ENCODE measurements around the gene GPHB5.
"Not testable (repeated sequence)": the region's sequence is repeated elsewhere in the genome, so short reads cannot be mapped to it uniquely, and the experiment has no call there.

Gene GPHB5

GRCh38 chr14:63279933-63280332 lies 38.8 kb downstream of the GPHB5 start:
- not testable (repeated sequence) for H3K23ac ChIP-seq (ENCODE audit: low read length); H3K27ac ChIP-seq (ENCODE audit: low read depth, low read length); H2BK12ac ChIP-seq (ENCODE audit: low read length); H2AK5ac ChIP-seq (ENCODE audit: low read length); H4K8ac ChIP-seq (ENCODE audit: low read depth, low read length); H3K79me2 ChIP-seq (ENCODE audit: control insufficient read depth, insufficient read depth, low read length, poor library complexity); H3K4ac ChIP-seq (ENCODE audit: low read depth, low read length); H3K18ac ChIP-seq (ENCODE audit: low read length); H2BK120ac ChIP-seq (ENCODE audit: insufficient read depth, low read length, poor library complexity); H3K27me3 ChIP-seq (ENCODE audit: insufficient read depth, low read length); H3K14ac ChIP-seq (ENCODE audit: low read length); H3K4me3 ChIP-seq (ENCODE audit: low read depth, low read length); H3K9ac ChIP-seq (ENCODE audit: low read length); H4K12ac ChIP-seq (ENCODE audit: low read depth, low read length); H3K4me1 ChIP-seq (ENCODE audit: control insufficient read depth in 1 of 2, insufficient read depth in 2 of 2, low read length in 2 of 2); H3K79me1 ChIP-seq (ENCODE audit: low read length); DNase-seq; H2AFZ ChIP-seq (ENCODE audit: insufficient read depth, low read length, poor library complexity); H3K9me3 ChIP-seq (ENCODE audit: insufficient read depth, low read depth, low read length); H2BK5ac ChIP-seq (ENCODE audit: low read depth, low read length, poor library complexity); H3K4me2 ChIP-seq (ENCODE audit: low read length); H3K36me3 ChIP-seq (ENCODE audit: control insufficient read depth in 1 of 2, insufficient read depth in 2 of 2, low read length in 2 of 2); H4K91ac ChIP-seq (ENCODE audit: low read depth, low read length)
- no CpG with 5 or more reads among the region's 4 CpGs for WGBS (ENCODE audit: extremely low coverage, insufficient coverage, insufficient read length)

GRCh38 chr14:63277591-63278183 lies 41.0 kb downstream of the GPHB5 start:
- no peak overlapping the region for H2BK5ac ChIP-seq (ENCODE audit: low read depth, low read length, poor library complexity)
- DNase-seq = no peak
- no peak overlapping the region for H3K4me2 ChIP-seq (ENCODE audit: low read length)
- no peak overlapping the region for H3K4ac ChIP-seq (ENCODE audit: low read depth, low read length)
- no peak overlapping the region for H4K91ac ChIP-seq (ENCODE audit: low read depth, low read length)
- no peaks in the 10 kb centered on the region for H3K9me3 ChIP-seq (ENCODE audit: insufficient read depth, low read depth, low read length)
- H3K36me3 ChIP-seq (ENCODE audit: control insufficient read depth in 1 of 2, insufficient read depth in 2 of 2, low read length in 2 of 2) = no peaks in the 10 kb centered on the region
- no peak overlapping the region for H3K4me3 ChIP-seq (ENCODE audit: low read depth, low read length)
- H2BK120ac ChIP-seq (ENCODE audit: insufficient read depth, low read length, poor library complexity) = no peak overlapping the region
- no peak overlapping the region for H3K18ac ChIP-seq (ENCODE audit: low read length)
- H3K79me1 ChIP-seq (ENCODE audit: low read length) = no peaks in the 10 kb centered on the region
- H3K9ac ChIP-seq (ENCODE audit: low read length) = no peak overlapping the region
- H3K27ac ChIP-seq (ENCODE audit: low read depth, low read length) = no peak overlapping the region
- no peak overlapping the region for H4K12ac ChIP-seq (ENCODE audit: low read depth, low read length)
- H2AFZ ChIP-seq (ENCODE audit: insufficient read depth, low read length, poor library complexity) = no peak overlapping the region
- H3K27me3 ChIP-seq (ENCODE audit: insufficient read depth, low read length) = no peaks in the 10 kb centered on the region
- no peak overlapping the region for H4K8ac ChIP-seq (ENCODE audit: low read depth, low read length)
- H3K14ac ChIP-seq (ENCODE audit: low read length) = no peak overlapping the region
- H3K4me1 ChIP-seq (ENCODE audit: control insufficient read depth in 1 of 2, insufficient read depth in 2 of 2, low read length in 2 of 2) = peaks cover 0 to 2% of the 10 kb centered on the region in 2 experiments
- H2BK12ac ChIP-seq (ENCODE audit: low read length) = no peak overlapping the region
- no peaks in the 10 kb centered on the region for H3K79me2 ChIP-seq (ENCODE audit: control insufficient read depth, insufficient read depth, low read length, poor library complexity)
- WGBS (ENCODE audit: extremely low coverage, insufficient coverage, insufficient read length) = no CpG with 5 or more reads among the region's 2 CpGs
- H3K23ac ChIP-seq (ENCODE audit: low read length) = no peak overlapping the region
- H2AK5ac ChIP-seq (ENCODE audit: low read length) = no peak overlapping the region

- Histone ChIP-seq H2AK5ac (ENCODE audit: low read length) (no peak overlapping the region), H3K4me2 (ENCODE audit: low read length) (no peak overlapping the region), H4K91ac (ENCODE audit: low read depth, low read length) (no peak overlapping the region), H2AFZ (ENCODE audit: insufficient read depth, low read length, poor library complexity) (no peak overlapping the region), H2BK120ac (ENCODE audit: insufficient read depth, low read length, poor library complexity) (no peak overlapping the region), H4K8ac (ENCODE audit: low read depth, low read length) (no peak overlapping the region), H3K36me3 (ENCODE audit: control insufficient read depth in 1 of 2, insufficient read depth in 2 of 2, low read length in 2 of 2) (no peaks in the 10 kb centered on the region), H3K14ac (ENCODE audit: low read length) (no peak overlapping the region), H3K9me3 (ENCODE audit: insufficient read depth, low read depth, low read length) (no peaks in the 10 kb centered on the region), H3K27me3 (ENCODE audit: insufficient read depth, low read length) (no peaks in the 10 kb centered on the region), H3K4me3 (ENCODE audit: low read depth, low read length) (no peak overlapping the region), H3K9ac (ENCODE audit: low read length) (no peak overlapping the region), H2BK12ac (ENCODE audit: low read length) (no peak overlapping the region), H3K27ac (ENCODE audit: low read depth, low read length) (no peak overlapping the region), H3K4me1 (ENCODE audit: control insufficient read depth in 1 of 2, insufficient read depth in 2 of 2, low read length in 2 of 2) (peaks cover 0 to 2% of the 10 kb centered on the region in 2 experiments), H3K4ac (ENCODE audit: low read depth, low read length) (no peak overlapping the region), H4K12ac (ENCODE audit: low read depth, low read length) (no peak overlapping the region), H3K18ac (ENCODE audit: low read length) (no peak overlapping the region), H3K79me1 (ENCODE audit: low read length) (no peaks in the 10 kb centered on the region), H3K23ac (ENCODE audit: low read length) (no peak overlapping the region), H2BK5ac (ENCODE audit: low read depth, low read length, poor library complexity) (no peak overlapping the region), H3K79me2 (ENCODE audit: control insufficient read depth, insufficient read depth, low read length, poor library complexity) (no peaks in the 10 kb centered on the region)
- DNase-seq = peak in 1 of 2 donors; percentile 72
- WGBS (ENCODE audit: extremely low coverage, insufficient coverage, insufficient read length) = no CpG with 5 or more reads among the region's 5 CpGs
Measured at GRCh38 chr14:63276492-63277342, 42.0 kb downstream of the GPHB5 start.

- H3K9me3 ChIP-seq (ENCODE audit: insufficient read depth, low read depth, low read length) = no peaks in the 10 kb centered on the region
- H2AK5ac ChIP-seq (ENCODE audit: low read length) = no peak overlapping the region
- H3K27ac ChIP-seq (ENCODE audit: low read depth, low read length) = no peak overlapping the region
- H4K8ac ChIP-seq (ENCODE audit: low read depth, low read length) = no peak overlapping the region
- H2BK5ac ChIP-seq (ENCODE audit: low read depth, low read length, poor library complexity) = no peak overlapping the region
- no peak overlapping the region for H3K4me2 ChIP-seq (ENCODE audit: low read length)
- no peak overlapping the region for H4K12ac ChIP-seq (ENCODE audit: low read depth, low read length)
- no peak overlapping the region for H2AFZ ChIP-seq (ENCODE audit: insufficient read depth, low read length, poor library complexity)
- no peak for DNase-seq
- H3K18ac ChIP-seq (ENCODE audit: low read length) = no peak overlapping the region
- no peak overlapping the region for H3K4me3 ChIP-seq (ENCODE audit: low read depth, low read length)
- H2BK120ac ChIP-seq (ENCODE audit: insufficient read depth, low read length, poor library complexity) = no peak overlapping the region
- H3K4ac ChIP-seq (ENCODE audit: low read depth, low read length) = no peak overlapping the region
- no peaks in the 10 kb centered on the region for H3K27me3 ChIP-seq (ENCODE audit: insufficient read depth, low read length)
- H3K36me3 ChIP-seq (ENCODE audit: control insufficient read depth in 1 of 2, insufficient read depth in 2 of 2, low read length in 2 of 2) = no peaks in the 10 kb centered on the region
- H3K14ac ChIP-seq (ENCODE audit: low read length) = no peak overlapping the region
- no peak overlapping the region for H3K9ac ChIP-seq (ENCODE audit: low read length)
- H3K79me1 ChIP-seq (ENCODE audit: low read length) = no peaks in the 10 kb centered on the region
- WGBS (ENCODE audit: extremely low coverage, insufficient coverage, insufficient read length) = no CpG with 5 or more reads among the region's 4 CpGs
- no peaks in the 10 kb centered on the region for H3K79me2 ChIP-seq (ENCODE audit: control insufficient read depth, insufficient read depth, low read length, poor library complexity)
- no peak overlapping the region for H4K91ac ChIP-seq (ENCODE audit: low read depth, low read length)
- H3K4me1 ChIP-seq (ENCODE audit: control insufficient read depth in 1 of 2, insufficient read depth in 2 of 2, low read length in 2 of 2) = peaks cover 0 to 2% of the 10 kb centered on the region in 2 experiments
- no peak overlapping the region for H2BK12ac ChIP-seq (ENCODE audit: low read length)
- H3K23ac ChIP-seq (ENCODE audit: low read length) = no peak overlapping the region
Measured at GRCh38 chr14:63276016-63276415, 42.7 kb downstream of the GPHB5 start.

All from trophoblast cell (in vitro differentiated cells and primary cell).